Measurements from ENCODE around the gene PLA2G4A.
A peak's percentile ranks its signal among the peaks of the same experiment; 100 is the strongest.

The PLA2G4A gene

GRCh38 chr1:186978596-186979556 lies 150.1 kb downstream of the PLA2G4A start:
- DNase-seq (ENCODE audit: low read depth), result no peak

- DNase-seq (ENCODE audit: low read depth), result no peak
Measured at GRCh38 chr1:186980400-186980799, 151.7 kb downstream of the PLA2G4A start.

- DNase-seq (ENCODE audit: low read depth), result no peak
Measured at GRCh38 chr1:186982116-186982515, 153.4 kb downstream of the PLA2G4A start.

GRCh38 chr1:186983327-186983726 lies 154.6 kb downstream of the PLA2G4A start:
- no peak for DNase-seq (ENCODE audit: low read depth)

- DNase-seq (ENCODE audit: low read depth), result no peak
Measured at GRCh38 chr1:186984959-186985358, 156.2 kb downstream of the PLA2G4A start.

GRCh38 chr1:186985889-186986491 lies 157.2 kb downstream of the PLA2G4A start:
- DNase-seq (ENCODE audit: low read depth), result no peak

DNA sequence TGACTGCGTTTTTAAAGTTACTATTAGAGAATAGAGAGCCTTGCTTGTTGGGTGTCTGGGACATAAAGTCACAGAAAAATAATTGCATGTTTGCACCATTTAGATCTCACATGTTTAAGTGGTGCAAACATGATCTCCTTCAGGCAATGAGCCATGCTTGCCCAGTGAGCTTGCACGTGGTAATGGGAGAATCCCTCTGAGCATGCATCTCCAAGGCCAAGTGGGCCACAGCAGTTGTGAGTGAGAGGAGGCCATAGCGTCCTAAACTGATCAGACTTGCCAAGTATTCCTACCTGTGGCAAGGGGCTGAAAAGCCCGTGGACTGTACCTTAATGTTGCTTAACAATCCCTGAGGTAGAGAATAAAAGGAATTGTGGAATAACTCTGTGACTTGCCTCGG lies 158.3 kb downstream of the PLA2G4A start:
- no peak for DNase-seq (ENCODE audit: low read depth)

- no peak for DNase-seq (ENCODE audit: low read depth)
Measured at GRCh38 chr1:186987769-186988168, 159.0 kb downstream of the PLA2G4A start.

DNA sequence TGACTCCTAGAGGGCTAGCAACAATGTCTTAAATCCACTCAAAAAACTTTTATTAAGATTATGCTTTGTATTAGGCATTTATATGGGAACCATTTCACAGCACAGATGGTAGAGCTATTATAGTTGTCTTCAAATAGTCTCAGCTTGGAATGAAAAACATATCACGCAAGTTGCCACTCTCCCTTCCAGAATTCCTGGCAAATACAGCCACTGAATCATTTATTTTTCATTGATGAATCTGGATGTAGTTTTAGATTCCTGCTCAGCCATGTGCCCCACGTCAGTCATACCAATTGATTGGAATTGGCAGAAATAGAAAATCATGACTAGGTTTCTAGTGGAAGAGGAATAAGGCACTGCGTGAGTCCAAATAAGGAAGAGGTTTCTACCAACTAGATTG lies 165.2 kb downstream of the PLA2G4A start:
- no peak for DNase-seq (ENCODE audit: low read depth)

DNA sequence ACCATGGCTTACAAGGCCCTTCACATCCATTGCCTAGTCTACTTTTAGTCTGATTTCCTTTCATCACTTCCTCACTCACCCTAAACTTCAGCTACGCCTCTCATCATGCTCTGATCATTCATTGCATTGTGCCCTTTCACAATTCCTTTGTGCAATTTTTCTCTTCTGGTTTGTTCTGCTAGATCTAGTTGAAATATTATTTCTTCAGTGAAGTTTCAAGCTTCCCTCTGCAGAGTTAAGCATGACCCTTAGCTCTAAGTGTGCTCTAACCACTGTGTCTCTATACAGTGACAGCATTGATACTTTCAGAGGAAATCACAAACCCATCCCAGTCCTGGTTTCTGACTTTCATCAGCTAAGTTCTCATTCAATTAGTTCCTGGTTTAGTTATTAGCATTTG lies 166.1 kb downstream of the PLA2G4A start:
- DNase-seq (ENCODE audit: low read depth), result no peak

GRCh38 chr1:186996816-186997215 lies 168.1 kb downstream of the PLA2G4A start:
- DNase-seq (ENCODE audit: low read depth), result no peak

DNA sequence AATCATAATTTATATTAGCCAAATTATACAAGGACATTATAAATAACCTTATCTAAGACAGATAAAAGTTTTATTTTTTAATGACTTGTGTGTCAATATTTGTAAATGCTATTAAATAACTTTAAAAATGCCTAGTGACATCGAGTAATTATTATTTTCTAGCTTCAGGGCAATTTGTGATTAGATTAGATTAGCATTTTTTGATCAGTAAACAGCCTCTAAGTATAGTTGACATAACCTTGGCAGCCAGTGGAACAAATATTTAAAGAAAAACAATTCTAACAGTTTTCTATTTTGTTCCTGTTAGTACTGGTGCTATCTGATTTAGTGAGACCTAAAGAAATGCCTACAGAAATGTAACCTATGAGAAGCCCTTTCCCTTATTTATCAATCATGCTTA lies 169.1 kb downstream of the PLA2G4A start:
- no peak for DNase-seq (ENCODE audit: low read depth)

DNA sequence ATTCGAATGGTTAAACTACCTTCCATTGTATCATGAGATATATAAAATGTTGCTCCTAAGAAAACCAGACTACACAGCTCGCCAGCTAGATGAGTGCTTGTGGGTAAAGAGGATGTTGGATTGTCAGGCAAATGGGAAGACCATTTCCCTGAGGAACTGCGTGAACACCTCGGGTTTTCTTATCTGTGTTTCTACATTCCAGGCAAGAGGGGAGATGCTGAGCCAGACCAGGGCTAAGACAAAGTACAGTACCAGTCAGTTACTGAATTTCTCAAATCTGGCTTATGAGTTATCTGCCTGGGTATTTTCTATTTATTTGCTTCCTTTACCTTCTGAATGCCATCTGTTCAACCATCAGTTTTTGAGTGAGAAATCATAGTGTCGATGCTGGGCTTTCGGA lies 170.8 kb downstream of the PLA2G4A start:
- no peak for DNase-seq (ENCODE audit: low read depth)

DNA sequence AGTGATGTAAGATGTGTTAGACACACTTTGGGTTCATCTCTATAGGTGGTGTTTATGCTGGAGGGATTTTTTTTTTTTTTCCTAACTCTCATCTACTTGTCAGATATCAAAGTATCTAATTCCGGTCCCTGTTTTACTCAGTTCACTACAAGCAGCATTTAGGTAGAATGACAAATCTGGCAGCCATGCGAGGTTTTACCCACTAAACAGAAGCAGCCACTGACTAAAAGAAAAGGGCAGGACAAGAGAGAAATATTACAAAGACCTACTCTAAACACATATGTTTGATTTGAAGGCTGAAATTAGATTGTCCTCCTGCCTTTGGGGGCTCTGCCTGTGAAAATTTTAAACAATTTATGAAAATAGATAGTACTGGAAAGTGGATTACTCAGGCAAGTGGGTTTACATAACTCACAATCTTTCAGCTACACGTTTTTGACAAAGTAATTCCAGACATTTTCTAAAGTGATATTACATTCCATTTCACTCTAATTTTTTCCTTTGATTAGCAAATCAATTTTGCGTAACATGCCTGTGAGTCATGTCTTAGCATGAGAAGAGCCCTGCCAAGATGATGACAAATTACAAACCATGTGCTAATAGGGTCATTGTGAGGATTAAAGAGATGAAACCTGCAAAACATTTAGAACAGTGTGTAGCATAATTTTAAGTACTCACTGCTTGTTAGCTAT lies 172.6 kb downstream of the PLA2G4A start:
- peak; percentile 49 for DNase-seq (ENCODE audit: low read depth)

GRCh38 chr1:187003353-187003752 lies 174.6 kb downstream of the PLA2G4A start:
- DNase-seq (ENCODE audit: low read depth), result no peak

DNA sequence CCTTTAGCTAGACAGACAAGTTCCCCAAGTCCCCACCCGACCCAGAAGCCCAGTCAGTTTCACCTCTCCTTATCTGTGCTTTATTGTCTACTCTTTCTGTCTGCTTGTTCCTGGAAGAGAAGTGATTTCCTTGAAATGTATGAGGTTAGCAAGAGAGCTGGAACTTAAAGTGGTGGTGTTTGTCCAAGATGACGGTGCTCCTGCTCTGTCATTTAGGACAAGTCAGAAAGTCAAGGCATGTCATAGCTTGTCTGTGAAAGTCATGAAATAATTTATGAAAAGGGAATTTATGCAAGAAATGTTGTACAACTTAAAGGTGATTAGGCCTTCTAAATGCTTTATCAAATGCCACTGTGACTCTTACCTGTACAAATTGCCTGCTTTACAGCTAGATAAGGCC lies 178.1 kb downstream of the PLA2G4A start:
- DNase-seq (ENCODE audit: low read depth), result no peak

DNA sequence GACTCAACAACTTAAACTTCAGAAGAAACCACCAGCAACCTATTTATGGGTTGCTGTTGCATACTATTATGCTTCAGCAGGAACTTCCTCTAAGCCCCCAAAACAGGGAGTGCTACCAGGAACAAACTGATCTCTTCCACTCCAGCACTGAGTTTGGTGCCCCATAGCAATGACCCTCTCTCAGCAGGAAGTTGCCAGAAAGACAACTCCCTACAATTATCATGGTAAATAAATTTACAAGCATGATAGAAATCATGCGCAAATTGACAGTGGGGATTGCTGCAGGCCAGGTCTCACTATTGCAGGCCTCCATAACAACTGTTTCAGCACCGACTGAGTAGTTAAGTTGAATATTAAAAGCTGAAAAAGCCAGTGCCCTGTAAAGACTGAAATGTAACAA lies 180.6 kb downstream of the PLA2G4A start:
- no peak for DNase-seq (ENCODE audit: low read depth)

DNA sequence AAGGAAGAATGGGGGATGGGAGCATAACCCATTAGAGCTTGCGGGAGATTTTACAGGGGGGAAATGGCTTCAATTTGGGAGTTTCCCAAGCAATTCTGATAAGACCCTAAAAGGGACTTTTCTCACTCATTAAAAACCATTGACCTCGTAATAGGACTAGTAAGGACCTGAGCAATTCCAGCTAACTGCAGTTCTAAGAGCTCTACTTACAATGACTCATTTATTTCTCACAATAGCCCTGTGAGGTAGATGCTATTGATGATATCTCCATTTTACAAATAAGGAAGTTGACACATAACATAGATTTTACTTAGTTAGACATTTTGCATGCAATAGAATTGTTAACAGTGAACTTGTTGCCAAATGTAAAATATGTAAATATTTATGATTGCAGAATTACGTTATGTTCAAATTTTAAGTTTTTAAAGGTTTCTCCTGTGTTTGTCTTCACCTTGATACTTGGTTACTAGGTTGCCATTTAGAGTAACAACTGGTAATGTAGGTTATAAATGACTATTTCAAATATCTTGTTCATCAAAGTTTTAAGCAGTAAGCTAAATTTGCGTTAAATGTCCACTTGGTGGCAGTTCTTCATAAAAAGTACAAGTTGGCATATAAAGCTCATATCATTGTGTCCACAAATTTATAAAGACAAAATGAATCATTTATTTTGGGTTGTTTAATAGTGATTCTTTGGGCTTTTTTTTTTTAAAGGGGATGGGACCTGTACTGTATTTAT lies 182.0 kb downstream of the PLA2G4A start:
- DNase-seq (ENCODE audit: low read depth), result no peak

- DNase-seq (ENCODE audit: low read depth), result no peak
Measured at GRCh38 chr1:187013582-187014200, 184.9 kb downstream of the PLA2G4A start.

DNA sequence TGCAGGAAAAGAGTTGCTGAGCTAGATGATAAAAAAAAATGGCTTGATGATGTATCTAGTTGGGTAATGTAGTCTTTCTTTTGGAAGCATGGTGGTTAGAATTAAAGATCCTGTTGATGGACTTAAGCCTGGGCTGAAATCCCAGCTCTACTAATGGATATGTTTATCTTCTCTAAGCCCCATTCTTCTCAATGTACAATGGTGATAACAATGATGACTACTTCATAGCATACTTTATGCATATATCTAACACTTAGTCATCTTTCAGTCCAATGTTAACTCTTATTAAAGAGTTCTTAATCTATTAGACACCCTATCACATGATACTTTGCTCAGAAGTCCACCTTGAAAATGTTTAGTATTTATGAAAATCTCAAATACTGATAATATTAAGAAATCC lies 189.5 kb downstream of the PLA2G4A start:
- DNase-seq (ENCODE audit: low read depth), result no peak

DNA sequence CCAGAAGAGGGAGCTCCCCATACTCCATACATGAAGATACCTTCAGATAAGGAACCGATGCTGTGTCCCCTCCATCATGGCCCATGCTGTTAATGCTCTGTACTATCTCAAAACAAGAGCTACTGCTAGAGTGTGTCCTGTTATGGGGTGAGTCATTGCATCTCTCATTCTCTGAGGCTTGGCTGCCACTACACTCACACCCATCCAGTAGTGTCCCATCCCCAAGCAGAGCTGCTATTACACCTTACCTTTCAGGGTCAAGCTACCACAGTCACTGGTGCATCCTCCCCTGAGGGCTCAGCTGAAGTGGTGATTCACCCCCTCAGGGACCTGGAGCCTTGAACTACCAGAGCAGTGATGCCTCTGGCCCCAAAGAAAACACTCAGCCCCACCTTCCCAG lies 198.5 kb downstream of the PLA2G4A start:
- no peak for DNase-seq (ENCODE audit: low read depth)
